Ovary (tissue), 9 donors: Measurements from ENCODE around the gene GSG1. TPM values are rescaled to one million over a fixed set of nuclear protein-coding genes. Genes with fewer than 3 reads are reported as not detected.
"Not testable (repeated sequence)": the region's sequence is repeated elsewhere in the genome, so short reads cannot be mapped to it uniquely, and the experiment has no call there.

Experiments
- DNase-seq, 5 donors: peaks; one replicate each; pipeline ENCODE4 v3.0.0-alpha.2; 2019 to 2020
- H3K27ac ChIP-seq, 2 donors: fragments of 200-600 bp; one replicate each; pipeline versions ENCODE4 v1.5.1 to v1.8.0; 2019 to 2022
- H3K27me3 ChIP-seq: fragments of 200-600 bp; one replicate; pipeline ENCODE4 v1.8.0; 2022
- H3K36me3 ChIP-seq: fragments of 200-600 bp; sonication (generic); one replicate; pipeline ENCODE4 v1.5.1; 2019
- H3K4me1 ChIP-seq: one replicate; pipeline ENCODE4 v1.8.1; 2013; ENCODE audit warnings: mild to moderate bottlenecking, moderate library complexity; ENCODE audit not compliant: insufficient read depth
- H3K4me3 ChIP-seq: fragments of 200-600 bp; sonication (generic); one replicate; pipeline ENCODE4 v1.5.1; 2017
- H3K9me3 ChIP-seq, 2 donors: fragments of 200-600 bp in 1 of 2; sonication (generic) in 1 of 2; one replicate each; pipeline versions ENCODE4 v1.5.1 to v1.8.1; 2013 to 2019; ENCODE audit warnings: mild to moderate bottlenecking in 1 of 2, moderate library complexity in 1 of 2
- EP300 ChIP-seq: sonication (generic); formaldehyde crosslinking; IDR thresholded peaks from one replicate; pipeline ENCODE4 v1.6.1; 2017; ENCODE audit warnings: antibody characterized with exemption
- POLR2A ChIP-seq: fragments of 450-650 bp; IDR thresholded peaks from one replicate; pipeline ENCODE4 v1.6.1; 2017; ENCODE audit warnings: antibody characterized with exemption, mild to moderate bottlenecking, moderate library complexity
- WGBS, 3 donors: extraction: QIAGEN DNeasy Blood & Tissue Kit in 1 of 3; methylation state at CpG; one replicate each; pipeline versions ENCODE4 v1.1.5 to v1.1.7; 2013 to 2017; 5-methylcytosine and 5-hydroxymethylcytosine counted together
- intact Hi-C, 4 donors: fragments of 100-400 bp; cut with DNase I; formaldehyde crosslinking; loops; one replicate each; pipeline versions ENCODE4 v1.11.0 to v1.15.1; 2022 to 2023
- polyA plus RNA-seq, 2 donors: library from polyadenylated mRNA; stranded (reverse); fragments of 200-250 nt in 1 of 2; fragments of 350-450 nt in 1 of 2; fragmentation: Illumina TruSeq in 1 of 2; extraction: RNeasy Lipid Tissue Mini Kit (QIAGEN cat#74804) in 1 of 2; gene quantifications; one replicate each; pipeline ENCODE4 v1.2.3, GENCODE V29; 2013 to 2014
- total RNA-seq, 7 donors: library from RNA; depleted of rRNA in 2 of 7; stranded (reverse); fragments of >200 nt in 2 of 7; fragmentation: NEBNext Ultra II Directional in 3 of 7; extraction: Animal tissue kit (Norgen Biotek cat#: 25700) in 3 of 7; gene quantifications; one replicate each; pipeline versions ENCODE4 v1.1.0 to v1.2.4, GENCODE V29; 2016 to 2023
- TF ChIP-seq, protein P1 (sequence below), 3 donors: fragments of 450-650 bp in 2 of 3; fragments of 200-600 bp in 1 of 3; IDR thresholded peaks; one replicate each; pipeline versions ENCODE4 v1.5.1 to v1.8.0; 2016 to 2022; ENCODE audit warnings: antibody characterized with exemption in 3 of 3, mild to moderate bottlenecking in 1 of 3
- donor health status: DM: no; HTN: no; CAD: no; lungs with moderate emphysema.
- donor health status: DM: no; HTN: no; CAD: no.
- donor health status: Bipolar disorder and iron deficiency.
- donor health status: DM: yes; HTN: yes; CAD: no.
- donor health status: DM: no; HTN: no; CAD: no.
- donor health status: DM: yes; HTN: yes; CAD: no.

Gene GSG1
- total and polyA plus RNA-seq, 9 donors, result 0.33 to 0.43 TPM; not detected in 7

DNA sequence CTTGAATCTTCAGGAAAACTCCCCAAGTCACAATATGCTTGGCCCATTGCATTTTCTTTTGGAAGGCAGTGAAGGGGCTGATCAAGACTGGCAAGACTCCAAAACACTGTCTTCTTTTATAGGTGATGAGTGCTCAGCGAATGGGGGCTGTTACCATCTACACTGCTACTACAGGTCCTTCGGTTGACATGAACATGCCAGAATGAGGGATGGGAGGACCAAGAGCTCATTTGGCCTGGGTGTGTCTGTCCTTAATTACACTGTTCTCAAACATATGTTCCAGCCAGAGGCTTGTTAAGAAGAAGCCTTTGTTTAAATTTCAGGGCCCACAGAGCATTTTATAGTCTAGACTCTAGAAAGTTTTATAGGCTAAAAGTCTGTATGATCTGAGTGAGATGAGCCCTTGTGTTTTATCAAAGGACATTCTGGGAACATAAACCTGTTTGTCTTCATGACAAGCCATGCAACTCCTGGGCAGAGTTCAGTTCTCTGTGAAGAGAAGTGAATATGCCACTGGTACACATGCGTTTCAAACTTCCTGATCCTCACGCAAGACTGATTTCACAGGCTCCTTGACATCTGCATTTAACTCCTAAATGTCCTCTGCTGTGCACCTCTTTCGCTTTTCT is 64.0 kb downstream of the GSG1 start:
- Histone ChIP-seq H3K36me3 (no peaks in the 10 kb centered on the region), H3K4me3 (no peak overlapping the region), H3K27me3 (no peaks in the 10 kb centered on the region), H3K27ac (no peak overlapping the region), H3K4me1 (peaks cover 1% of the 10 kb centered on the region), H3K9me3 (no peaks in the 10 kb centered on the region)
- no peak for DNase-seq
- TF ChIP-seq, protein P1, sequence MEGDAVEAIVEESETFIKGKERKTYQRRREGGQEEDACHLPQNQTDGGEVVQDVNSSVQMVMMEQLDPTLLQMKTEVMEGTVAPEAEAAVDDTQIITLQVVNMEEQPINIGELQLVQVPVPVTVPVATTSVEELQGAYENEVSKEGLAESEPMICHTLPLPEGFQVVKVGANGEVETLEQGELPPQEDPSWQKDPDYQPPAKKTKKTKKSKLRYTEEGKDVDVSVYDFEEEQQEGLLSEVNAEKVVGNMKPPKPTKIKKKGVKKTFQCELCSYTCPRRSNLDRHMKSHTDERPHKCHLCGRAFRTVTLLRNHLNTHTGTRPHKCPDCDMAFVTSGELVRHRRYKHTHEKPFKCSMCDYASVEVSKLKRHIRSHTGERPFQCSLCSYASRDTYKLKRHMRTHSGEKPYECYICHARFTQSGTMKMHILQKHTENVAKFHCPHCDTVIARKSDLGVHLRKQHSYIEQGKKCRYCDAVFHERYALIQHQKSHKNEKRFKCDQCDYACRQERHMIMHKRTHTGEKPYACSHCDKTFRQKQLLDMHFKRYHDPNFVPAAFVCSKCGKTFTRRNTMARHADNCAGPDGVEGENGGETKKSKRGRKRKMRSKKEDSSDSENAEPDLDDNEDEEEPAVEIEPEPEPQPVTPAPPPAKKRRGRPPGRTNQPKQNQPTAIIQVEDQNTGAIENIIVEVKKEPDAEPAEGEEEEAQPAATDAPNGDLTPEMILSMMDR (IDR thresholded peaks at IDR 0.05), result no peak
- TF ChIP-seq POLR2A (no peak), EP300 (no peak)
- intact Hi-C loops, result no loop called here
- 52 to 59% (median 55%) methylated on average over 5 of the region's 5 CpGs for WGBS, 3 donors

DNA sequence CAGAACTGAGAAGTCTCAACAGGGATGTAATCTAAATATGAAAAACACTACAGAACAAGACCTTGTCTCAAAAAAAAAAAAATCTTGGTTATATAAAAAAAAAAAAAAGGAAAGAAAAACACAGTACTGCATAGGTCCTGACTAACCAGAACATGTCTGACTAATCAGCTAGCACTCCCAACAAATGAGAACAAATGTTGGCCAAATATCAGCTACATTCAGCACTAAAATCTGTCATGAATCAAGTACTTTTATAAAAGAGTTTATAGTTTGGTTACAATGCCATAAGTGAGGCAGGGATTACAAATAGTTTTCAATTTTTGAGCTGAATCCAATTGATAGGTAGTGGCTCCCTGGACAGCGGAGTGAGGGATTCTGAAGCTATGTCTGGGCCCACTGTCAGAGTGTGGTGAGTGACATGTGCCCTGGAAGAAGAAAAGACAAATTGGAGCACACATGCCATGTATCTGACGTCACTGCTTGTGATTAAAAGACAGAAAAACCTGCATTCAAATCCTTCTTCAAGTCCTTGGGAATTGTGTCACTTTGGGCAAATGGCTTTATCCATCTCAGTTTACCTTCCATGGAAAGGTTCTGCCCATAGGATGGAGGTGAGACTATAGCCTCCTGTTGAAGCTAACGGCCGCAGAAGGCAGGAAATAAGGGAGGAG is 64.8 kb downstream of the GSG1 start:
- no peaks in the 10 kb centered on the region for H3K9me3 ChIP-seq
- no peak overlapping the region for H3K4me3 ChIP-seq
- intact Hi-C loops, result no loop called here
- 74 to 85% (median 83%) methylated on average over 4 of the region's 4 CpGs for WGBS, 3 donors
- no peaks in the 10 kb centered on the region for H3K27me3 ChIP-seq
- DNase-seq, result no peak
- TF ChIP-seq POLR2A, result no peak
- TF ChIP-seq, protein P1 (IDR thresholded peaks at IDR 0.05), result no peak
- no peak for TF ChIP-seq EP300
- H3K27ac ChIP-seq, result no peak overlapping the region
- H3K36me3 ChIP-seq, result no peaks in the 10 kb centered on the region
- H3K4me1 ChIP-seq, result no peaks in the 10 kb centered on the region

DNA sequence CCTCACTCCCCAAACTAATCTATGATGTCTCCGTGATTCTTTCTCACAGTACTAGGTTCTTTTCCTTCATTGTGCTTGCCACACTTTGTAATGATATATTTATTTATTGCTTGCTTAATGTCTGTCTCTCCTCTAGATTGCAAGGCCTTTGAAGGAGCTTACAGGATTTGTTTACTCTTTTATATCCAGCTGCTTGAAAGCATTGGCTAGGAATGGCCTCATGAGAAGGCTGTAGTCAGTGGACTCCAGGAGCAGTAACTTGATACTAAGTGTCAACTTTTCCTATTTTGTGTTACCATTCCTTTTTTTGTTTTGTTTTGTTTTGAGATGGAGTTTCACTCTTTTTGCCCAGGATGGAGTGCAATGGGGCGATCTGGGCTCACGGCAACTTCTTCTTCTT is 66.6 kb downstream of the GSG1 start:
- no peak for DNase-seq
- no peaks in the 10 kb centered on the region for H3K27me3 ChIP-seq
- no peaks in the 10 kb centered on the region for H3K9me3 ChIP-seq
- no peak overlapping the region for H3K27ac ChIP-seq
- no peaks in the 10 kb centered on the region for H3K36me3 ChIP-seq
- intact Hi-C loops, result no loop called here
- H3K4me3 ChIP-seq, result no peak overlapping the region
- TF ChIP-seq EP300, result no peak
- TF ChIP-seq POLR2A, result no peak
- TF ChIP-seq, protein P1 (IDR thresholded peaks at IDR 0.05), result no peak
- no peaks in the 10 kb centered on the region for H3K4me1 ChIP-seq
- WGBS, 3 donors, result 92 to 97% (median 93%) methylated on average over 3 of the region's 3 CpGs

DNA sequence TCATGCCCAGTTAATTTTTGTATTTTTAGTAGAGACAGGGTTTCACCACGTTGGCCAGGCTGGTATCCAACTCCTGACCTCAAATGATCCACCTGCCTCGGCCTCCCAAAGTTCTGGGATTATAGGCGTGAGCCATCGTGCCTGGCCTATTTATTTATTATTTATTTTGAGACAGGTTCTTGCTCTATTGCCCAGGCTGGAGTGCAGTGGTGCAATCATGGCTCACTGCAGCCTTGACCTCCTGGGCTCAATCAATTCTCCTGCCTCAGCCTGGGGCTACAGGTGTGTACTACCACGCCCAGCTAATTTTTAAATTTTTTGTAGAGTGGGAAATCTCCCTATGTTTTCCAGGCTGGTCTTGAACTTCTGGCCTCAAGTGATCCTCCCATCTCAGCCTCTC is 68.1 kb downstream of the GSG1 start:
- H3K36me3 ChIP-seq, H3K4me3 ChIP-seq, H3K9me3 ChIP-seq, intact Hi-C loops, DNase-seq, H3K27ac ChIP-seq, H3K27me3 ChIP-seq, H3K4me1 ChIP-seq: not testable (repeated sequence)
- WGBS, 3 donors, result 90 to 94% (median 92%) methylated on average over 5 of the region's 5 CpGs

Other genes starting within 250 kb of the GSG1 start
- gene GPRC5A, start 212.1 kb downstream of the GSG1 start, total RNA-seq, result 10 to 100 TPM; 24.1 to 71.5 (median 43.5) TPM
- 1 to 10 TPM; 6.5 to 8.5 TPM for gene GPRC5A, start 212.1 kb downstream of the GSG1 start, polyA plus RNA-seq
- under 1 TPM in 1 of 7 donors, not detected in 6; 0.37 TPM for gene GPRC5D, start 151.5 kb downstream of the GSG1 start, total RNA-seq
- under 1 TPM in 1 of 2 donors, not detected in 1; 0.22 TPM for gene GPRC5D, start 151.5 kb downstream of the GSG1 start, polyA plus RNA-seq
- gene HEBP1, start 103.4 kb downstream of the GSG1 start, total RNA-seq, result 100 to 1,000 TPM in 2 of 7 donors, 10 to 100 TPM in 5; 31.6 to 102 (median 83.7) TPM
- 100 to 1,000 TPM in 1 of 2 donors, 10 to 100 TPM in 1; 90.2 to 150 TPM for gene HEBP1, start 103.4 kb downstream of the GSG1 start, polyA plus RNA-seq
- 1 to 10 TPM; 5.3 to 8.8 (median 5.7) TPM for gene FAM234B, start 59.3 kb downstream of the GSG1 start, total RNA-seq
- gene FAM234B, start 59.3 kb downstream of the GSG1 start, polyA plus RNA-seq, result 1 to 10 TPM; 2.1 to 9.4 TPM
- 100 to 1,000 TPM in 1 of 7 donors, 10 to 100 TPM in 6; 30.5 to 113 (median 64.1) TPM for gene EMP1, start 93.1 kb upstream of the GSG1 start, total RNA-seq
- gene EMP1, start 93.1 kb upstream of the GSG1 start, polyA plus RNA-seq, result 100 to 1,000 TPM in 1 of 2 donors, 10 to 100 TPM in 1; 21.3 to 116 TPM